Dedifferentiated amniotic fluid mesenchymal stem cell (primary cell): Measurements from ENCODE around the gene TRAF3.
A peak's percentile ranks its signal among the peaks of the same experiment; 100 is the strongest.
"Not testable (repeated sequence)": the region's sequence is repeated elsewhere in the genome, so short reads cannot be mapped to it uniquely, and the experiment has no call there.

Experiments
- DNase-seq: peaks from one replicate; pipeline ENCODE4 v3.0.0-alpha.2; 2016; ENCODE audit errors: extremely low spot score

Gene TRAF3

DNA sequence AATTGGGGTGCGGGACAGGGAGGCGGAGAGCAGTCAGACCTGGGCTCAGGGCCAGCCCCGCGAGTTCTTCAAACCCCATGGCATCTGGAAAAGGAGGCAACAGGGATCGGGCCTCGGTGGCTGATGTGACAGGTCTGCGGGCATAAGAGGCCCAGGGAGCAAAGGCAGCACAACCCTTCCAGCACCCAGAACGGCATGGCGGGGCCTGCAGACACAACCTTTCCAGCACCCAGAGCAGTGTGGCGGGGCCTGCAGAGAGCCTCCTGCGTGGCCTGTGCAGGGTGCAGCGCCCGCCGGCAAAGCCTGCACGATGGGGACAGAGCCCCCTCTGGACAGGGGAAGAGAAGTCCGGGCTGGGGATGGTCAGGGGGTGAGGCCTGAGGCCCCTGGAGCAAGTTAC is 26.2 kb upstream of the TRAF3 start:
- no peak for DNase-seq

DNA sequence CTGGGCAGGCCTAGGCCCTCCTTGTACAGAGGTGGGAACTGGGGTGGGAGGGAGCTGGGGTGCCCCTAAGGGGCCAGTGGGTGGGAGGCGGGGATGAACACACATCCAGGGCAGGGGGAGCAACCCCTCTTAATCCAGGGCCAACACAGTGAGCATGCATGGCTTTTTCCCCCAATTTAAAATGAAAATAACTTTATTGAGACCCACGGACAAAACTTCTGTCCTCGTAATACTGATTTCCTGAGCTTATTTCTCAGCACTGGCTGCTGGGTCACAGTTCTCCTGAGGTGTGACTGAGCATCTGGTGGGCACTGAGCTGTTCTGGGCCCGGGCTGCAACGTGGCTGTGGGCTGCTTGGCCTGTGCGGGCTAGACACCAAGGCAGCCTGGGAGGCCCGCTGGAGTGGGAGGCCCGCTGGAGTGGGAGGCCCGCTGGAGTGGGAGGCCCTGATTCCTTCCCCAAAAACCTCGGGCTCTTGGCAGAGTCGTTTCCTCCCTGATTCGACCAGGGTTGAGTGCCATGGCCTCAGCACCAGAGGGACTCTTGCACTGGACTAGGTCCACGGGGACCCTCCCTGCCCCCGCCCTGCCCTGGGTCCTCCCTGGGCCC is 24.9 kb upstream of the TRAF3 start:
- DNase-seq = no peak

DNA sequence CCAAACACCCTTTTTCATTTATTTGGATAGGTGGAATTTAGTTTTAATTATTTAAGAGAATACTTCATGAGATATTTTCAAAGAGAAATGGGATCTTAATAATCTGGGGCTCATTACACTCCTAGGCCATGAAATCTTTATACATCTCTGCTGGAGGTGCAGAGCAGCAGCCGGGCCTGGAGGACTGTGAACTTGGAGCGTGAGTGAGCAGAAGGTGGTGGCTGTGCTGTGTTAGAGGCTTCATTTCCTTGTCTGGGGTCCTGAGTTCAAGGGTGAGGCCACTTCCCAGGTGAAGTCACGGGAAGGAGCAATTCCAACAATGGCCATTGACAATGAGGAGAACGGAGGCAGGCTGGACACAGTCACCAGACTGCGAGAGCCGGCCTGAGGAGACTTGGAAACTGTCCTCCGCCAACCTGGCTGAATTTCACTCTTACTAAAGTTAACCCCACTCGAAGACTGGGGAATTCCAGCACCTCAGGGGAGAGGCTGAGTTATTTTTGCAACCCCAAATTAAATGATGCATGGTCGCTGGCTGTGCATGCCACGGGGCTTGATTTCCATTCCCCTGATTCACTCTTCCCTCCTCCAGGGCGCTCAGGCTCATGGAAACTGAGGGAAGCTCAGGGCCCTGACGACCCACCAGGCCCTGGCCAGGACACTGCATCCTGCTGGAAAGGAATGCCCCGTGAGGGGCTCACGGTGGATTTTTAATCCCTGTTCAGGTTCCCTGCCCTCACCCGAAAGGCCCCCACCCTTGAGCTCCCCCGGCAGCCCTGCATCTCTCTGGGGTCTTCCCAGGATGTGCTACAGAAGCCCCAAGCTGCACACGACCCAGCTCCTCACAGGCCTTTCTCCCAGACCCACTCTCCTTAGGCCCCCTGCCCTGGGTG is 22.6 kb upstream of the TRAF3 start:
- DNase-seq = no peak

DNA sequence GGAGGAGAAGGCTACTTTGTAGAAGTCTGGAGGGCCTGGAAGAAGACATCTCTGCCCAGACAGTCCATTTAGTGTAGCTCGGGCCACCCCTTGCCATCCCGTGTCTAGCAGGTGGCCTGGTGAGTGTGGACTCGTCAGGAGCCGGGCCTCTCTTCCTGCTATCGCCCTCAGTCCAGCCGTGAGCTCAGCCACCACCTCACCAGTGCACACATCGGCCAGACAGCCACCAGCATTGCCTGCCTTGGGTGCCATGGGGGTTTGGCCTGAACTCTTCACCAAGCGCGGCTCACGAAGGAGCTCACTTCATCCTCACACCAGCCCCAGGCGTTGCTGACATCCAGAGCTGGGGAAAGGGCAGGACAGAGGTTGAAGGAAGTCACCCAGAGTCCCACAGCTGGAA is 19.6 kb upstream of the TRAF3 start:
- DNase-seq = no peak

DNA sequence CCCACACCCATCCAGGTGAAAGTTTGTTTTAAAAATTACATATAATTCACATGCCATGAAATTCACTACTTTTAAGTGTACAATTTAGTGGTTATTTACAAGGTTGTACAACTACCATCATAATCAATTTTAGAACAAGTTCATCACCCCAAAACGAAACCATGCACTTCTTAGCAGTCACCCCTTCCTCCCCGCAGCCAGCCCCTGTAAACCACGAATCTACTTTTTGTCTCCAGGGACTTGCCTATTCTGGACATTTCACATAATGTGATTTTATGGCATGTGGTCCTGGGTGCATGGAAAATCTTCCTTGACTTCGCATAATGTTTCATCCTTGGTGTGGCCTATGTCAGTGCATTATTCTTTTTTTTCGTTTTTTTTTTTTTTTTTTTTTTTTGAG is 19.2 kb upstream of the TRAF3 start:
- no peak for DNase-seq

DNA sequence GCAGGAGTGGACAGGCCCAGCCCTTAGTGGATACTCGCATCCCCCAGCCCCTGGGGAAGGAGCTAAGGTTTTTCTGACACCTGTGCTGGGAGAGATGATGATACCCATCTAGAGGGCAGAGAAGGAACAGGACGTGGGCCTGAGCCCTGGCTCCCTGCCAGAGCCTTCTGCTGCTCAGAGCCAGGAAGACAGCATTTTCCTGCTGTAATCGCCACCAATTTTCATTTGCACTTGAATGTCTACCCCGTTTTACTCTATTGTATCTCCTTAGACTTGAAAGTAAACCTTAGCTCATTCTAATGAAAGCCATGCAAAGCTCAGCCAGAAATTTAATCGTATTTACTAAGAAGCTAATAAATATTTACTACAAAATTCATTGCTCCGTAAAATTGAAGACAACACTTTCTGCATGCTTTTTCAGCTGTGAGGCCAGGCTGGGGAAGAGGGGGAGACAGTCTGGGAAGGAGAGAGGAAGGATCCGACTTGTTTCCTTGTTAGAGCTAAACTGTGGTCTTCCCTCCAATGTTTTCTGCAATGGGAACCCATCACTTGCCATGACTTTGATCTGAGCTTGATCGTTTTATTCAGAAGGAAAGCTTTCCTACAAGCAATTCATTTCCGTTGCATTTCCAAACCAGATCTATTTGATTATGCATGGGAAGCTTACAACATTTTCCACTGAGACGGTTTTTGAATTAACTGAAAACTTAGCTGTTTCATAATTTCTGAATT is 17.6 kb upstream of the TRAF3 start:
- no peak for DNase-seq

DNA sequence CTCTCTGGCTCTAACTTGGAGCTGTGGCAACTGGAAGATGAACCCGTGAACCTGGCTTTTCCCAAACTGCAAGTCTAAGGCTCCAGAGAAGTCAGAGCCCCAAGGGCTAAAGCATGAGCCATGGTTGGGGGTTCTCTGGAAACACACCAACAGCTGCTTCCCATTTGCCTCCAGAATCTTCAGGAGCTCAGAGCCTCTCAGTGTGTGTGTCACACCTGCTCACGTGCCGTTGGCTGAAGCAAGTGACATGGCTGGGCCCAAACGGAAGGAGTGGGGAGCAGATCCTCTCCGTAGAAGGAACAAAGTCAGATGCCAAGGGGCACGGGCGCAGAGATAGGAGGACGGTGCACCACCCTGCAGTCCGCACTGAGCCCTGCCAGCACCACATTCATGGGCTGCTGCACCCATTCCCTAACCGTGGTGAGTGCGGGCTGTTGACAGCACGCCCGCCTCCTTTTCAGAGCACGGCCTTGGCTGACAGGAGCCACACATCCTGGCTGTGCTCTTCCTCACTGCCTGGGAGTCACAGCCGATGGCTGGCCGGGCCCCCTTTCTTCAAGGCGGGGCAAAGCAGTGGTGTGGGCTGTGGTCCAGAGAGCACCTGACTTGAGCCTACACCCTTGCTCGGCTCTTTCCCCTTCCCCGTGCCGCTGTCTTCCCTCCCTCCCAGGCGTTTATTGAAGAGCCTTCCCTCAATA is 16.6 kb upstream of the TRAF3 start:
- no peak for DNase-seq

DNA sequence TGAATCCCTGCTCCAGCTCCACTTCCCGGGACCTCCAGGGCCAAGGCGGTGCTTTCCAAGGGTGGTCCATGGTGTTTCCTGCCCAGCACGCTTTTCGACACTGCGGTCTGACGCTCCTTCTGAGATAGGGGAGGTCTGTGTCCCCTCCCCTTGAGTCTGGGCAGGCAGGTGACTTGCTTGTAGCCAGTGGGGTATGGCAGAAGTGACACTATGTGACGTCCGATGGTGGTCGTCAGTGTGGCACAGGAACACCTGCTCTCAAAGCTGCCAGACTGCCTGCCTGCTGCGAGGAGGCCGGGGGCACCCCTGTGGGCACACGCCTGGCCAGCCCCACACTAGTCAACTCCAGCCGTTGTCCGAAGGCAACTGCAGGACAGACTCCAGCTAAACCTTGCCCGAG is 16.0 kb upstream of the TRAF3 start:
- DNase-seq = no peak

DNA sequence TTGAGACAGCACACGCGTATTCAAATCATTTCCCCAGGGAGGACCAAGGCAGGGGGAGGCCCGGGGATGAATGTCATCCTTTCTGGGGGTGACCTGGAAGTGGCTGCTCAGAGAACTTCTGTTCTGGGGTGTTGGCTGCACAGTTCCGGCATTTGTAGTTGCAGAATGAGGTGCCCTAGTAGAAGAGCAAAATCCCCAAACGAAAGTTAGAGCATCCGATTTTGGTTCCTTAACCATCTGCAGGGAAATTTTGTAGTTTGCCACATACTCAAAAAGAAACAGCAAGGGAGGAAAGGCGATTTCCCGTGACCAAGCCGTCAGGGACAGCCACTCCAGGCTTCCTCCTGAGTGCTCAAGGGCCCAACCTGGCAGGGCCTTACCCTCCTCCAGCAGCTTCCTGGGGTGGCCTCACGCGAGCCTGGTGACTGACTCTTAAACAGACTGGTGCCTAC is 13.0 kb upstream of the TRAF3 start:
- no peak for DNase-seq

DNA sequence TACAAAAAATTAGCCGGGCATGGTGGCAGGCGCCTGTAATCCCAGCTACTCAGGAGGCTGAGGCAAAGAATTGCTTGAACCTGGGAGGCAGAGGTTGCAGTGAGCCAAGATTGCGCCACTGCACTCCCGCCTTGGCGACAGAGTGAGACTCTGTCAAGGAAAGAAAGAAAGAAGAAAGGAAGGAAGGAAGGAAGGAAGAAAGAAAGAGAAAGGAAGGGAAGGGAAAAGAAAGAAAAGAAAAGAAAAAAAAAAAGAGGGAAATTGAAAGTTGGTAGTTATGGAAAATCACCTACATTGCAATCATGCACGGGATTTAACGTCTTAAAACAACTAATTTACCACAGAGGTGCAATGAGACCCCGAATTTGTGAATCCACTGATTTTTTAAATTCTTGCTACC is 11.5 kb upstream of the TRAF3 start:
- DNase-seq = not testable (repeated sequence)

DNA sequence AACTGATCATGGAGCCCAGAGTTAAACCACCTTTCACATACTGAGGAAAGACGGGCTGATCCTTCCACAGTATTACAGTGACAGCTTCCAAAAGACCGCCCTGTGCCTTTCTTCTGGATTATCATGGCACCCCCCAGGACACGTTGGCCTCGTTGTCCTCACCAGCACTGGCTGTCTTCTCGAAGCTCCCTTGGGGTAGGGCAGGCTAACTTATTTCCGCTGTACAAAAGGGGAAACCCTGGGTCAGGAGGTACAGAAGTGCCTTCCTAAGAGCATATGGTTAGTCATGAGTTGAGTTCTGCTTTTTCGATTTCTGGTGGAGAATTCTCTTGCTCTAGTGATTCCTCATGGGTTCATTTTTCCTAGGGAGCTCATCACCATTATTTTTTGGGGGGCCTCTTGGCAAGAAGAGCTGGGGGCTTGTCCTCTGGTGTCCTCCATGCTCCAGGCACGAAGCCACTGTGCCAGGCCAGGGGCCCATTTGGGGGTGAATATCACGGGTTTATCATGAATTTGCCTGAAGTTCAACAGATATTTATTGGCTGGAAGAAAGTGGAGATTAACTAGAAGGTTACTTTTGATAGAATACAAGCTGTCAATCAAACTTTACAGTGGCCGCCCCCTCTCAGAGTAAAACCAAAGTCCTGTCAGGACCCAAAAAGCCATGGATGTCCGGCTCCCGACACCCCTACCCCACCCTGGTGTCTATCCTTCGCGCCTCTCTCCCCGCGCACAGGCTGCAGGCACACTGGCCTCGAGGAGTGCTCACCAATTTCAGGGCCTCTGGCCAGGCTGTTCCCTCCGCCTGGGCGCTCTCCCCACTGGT is 8.8 kb upstream of the TRAF3 start:
- DNase-seq = no peak

DNA sequence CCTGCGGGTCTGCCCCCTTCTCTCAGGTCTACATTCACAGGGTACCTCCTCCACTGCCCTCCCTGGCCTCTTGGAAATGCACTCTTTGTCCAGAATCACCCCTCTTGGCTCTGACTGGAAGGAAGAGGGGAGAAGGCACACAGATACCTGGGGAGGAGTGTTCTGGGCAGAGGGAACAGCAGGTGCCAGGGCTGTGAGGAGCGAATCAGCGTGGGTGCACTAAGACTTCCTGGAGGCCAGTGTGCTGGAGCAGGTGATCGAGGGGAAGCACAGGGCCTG is 8.3 kb upstream of the TRAF3 start:
- DNase-seq = no peak

DNA sequence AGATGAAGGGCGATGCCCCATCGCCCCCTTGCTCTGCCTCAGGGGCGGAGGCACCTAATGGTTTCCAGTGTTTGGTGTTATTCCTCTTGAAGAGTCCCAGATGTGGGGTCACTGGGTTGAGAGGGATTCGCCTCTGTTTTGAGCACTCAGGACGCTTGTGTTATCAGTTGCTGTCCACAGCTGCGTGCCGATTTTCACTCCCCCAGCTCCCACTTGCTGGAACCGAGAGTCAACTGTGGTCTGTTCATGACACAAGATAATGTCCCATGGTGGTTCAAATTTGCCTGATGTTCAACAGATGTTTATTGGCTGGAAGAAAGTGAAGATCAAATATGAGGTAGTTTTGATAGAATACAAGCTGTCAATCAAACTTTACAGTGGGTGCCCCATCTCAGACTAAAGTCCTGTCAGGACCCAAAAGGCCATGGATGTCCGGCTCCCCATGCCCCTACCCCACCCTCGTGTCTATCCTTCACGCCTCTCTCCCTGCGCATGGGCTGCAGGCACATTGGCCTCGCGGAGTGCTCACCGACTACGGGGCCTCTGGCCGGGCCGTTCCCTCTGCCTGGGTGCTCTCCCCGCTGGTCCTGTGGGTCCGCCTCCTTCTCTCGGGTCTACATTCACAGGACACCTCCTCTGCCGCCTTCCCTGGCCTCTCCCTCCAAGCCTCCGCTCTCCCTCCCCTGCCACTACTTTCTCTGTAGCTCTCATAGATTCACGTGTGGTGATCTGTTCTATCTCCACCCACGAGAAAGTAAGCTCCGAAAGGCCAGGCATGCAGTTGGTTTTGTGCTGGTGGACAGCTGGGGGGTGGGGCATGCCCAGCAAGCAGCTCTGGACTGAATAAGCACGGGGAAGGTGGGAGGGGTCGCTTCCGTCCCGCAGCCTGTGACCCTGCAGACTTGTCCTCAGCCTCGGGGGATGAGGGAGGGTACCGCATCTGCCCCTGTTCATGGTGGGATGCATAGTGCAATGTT is 6.8 kb upstream of the TRAF3 start:
- no peak for DNase-seq

DNA sequence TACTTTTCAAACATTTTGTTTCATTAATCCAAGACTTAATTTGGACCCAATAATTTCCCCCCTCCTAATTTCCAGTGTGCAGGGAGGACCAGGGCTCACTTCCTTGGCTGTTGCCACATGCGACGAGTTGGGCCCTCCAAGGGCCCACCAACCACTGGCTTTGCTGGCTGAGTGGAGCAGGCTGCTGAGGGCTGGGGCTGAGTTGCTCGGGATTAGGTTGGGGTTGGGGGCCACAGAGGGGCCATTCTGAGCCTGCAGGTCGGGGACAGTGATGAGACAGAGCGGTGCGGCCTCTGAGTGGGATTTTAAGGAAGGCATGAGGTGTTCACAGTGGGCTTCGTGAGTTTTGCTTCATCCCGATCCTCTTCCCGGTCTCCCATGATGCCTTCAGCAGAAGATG is 6.1 kb upstream of the TRAF3 start:
- DNase-seq = no peak

DNA sequence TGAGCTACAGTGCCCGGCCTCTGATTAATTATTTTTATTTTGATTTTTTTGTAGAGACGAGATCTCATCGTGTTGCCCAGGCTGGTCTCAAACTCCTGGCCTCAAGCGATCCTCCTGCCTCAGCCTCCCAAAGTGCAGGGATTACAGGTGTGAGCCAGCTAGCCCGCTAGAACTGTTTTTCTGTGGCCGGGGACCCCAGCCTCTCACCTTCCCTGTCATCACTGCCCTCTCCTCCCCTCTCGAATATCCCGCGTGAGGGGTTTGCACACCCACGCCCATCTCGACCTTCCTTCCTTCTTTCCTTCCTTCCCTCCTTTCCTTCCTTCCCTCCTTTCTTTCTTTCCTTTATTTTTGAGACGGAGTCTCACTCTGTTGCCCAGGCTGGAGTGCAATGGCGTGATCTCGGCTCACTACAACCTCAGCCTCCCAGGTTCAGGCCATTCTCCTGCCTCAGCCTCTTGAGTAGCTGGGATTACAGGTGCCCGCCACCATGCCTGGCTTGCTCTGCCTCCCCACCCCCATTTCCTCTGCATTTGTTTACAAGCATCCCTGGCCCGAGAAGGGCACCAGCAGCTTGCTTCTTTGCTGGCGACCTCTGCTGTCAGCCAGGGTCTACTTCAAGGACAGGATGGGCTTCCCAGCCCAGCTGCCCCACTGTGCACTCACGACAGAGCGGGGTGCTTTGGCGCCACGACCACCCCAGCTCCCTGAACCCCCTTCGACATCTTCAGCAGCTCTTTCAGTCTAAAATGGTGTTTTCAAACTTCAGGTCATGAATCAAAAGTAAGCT is 4.3 kb upstream of the TRAF3 start:
- DNase-seq = no peak

DNA sequence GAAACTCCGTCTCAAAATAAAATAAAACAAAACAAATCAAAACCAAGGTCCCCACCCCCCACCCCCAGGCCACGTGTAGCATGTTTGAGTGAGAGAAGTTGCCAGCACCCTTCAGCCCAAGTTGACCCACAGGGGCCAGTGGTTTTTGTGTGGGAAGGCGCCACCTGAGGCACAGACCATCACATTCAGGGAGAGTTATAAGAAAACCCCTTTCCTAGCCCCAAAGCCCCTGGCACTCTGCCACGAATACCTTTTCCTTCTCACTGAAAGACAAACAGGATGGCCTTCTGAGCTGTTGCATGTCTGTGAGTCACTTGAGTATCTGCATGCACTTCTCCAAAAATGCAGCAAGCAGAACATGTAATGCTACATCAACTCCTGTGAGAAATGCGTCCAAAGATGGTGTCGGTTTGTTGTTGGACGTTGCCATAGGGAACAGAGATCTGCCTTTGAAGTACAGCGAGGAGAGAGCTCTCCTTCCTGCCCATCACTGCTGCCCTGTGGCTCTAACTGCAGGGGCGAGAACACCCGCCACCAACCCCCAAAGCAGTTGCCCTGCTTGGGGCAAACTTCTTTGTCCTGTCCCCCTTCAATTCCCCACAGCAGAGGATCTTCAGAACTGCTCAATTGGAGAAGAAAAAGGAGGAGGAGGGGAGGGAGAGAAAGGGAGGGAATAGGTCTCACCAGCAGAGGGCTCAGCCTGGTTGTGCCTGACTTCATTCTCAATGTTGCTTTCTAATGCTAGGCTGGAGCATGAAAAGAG is 2.7 kb upstream of the TRAF3 start:
- peak; percentile 73 for DNase-seq

DNA sequence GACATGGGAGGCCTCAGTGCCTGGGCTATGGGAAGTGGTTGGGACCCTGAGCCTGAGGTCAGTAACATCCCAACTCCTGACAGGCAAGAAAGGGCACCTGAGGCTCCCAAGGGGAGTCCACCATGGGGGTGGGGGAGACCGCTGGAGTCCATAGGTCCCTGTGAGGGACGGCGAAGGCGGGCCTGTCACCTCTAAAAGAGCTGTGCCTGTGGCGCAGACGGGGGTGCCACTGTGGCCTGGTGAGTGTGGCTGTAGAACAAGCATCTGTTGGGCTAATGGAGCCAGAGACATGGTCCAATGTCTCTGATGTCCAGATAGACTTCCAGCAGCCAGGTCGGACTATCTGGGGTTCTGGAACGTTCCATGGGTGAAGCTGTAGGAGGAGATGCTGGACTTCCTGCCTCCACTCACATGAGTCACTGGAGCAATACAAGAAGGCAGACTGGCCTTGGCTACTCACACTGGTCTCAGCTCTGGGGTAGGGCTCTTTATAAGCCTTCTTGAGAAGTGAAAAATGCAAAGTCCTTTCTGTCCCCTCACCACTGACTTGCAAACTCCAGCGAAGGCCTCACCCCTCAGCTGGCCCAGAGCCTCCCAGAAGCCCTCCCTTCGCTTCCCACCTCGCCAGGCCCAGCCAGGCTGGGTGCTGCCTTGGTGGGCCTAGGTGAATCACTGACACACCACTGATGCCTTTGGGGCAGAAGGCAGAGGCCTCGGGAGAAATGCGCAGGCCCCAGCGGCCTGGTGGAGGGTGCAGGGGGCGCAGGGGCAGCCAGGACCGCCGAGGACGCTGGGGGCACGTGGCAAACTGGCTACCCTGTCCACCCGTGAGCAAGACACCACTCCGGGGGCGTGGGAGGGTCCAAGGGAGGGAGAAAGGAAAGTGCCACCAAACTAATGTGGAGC is 1.1 kb upstream of the TRAF3 start:
- DNase-seq = no peak
